ENCODE data around the gene PLCB1.

PLCB1 gene

GRCh38 chr20:8215361-8215781, 83.3 kb downstream of the PLCB1 start:
- no peak for DNase-seq

GRCh38 chr20:8216375-8217200, 84.5 kb downstream of the PLCB1 start:
- DNase-seq, result no peak

- DNase-seq, result no peak
These were observed 86.8 kb downstream of the PLCB1 start for GRCh38 chr20:8218861-8219260.

GRCh38 chr20:8219403-8219802, 87.3 kb downstream of the PLCB1 start:
- DNase-seq, result no peak

- no peak for DNase-seq
These were observed 88.7 kb downstream of the PLCB1 start for GRCh38 chr20:8220716-8221115.

GRCh38 chr20:8221887-8222419, 89.9 kb downstream of the PLCB1 start:
- no peak for DNase-seq

- DNase-seq, result no peak
These were observed 91.2 kb downstream of the PLCB1 start for GRCh38 chr20:8223091-8223870.

GRCh38 chr20:8225658-8226057, 93.6 kb downstream of the PLCB1 start:
- no peak for DNase-seq

- DNase-seq, result no peak
These were observed 94.0 kb downstream of the PLCB1 start for GRCh38 chr20:8226106-8226505.

- no peak for DNase-seq
These were observed 95.2 kb downstream of the PLCB1 start for GRCh38 chr20:8227293-8227692.

GRCh38 chr20:8228315-8228714, 96.2 kb downstream of the PLCB1 start:
- no peak for DNase-seq

- no peak for DNase-seq
These were observed 97.0 kb downstream of the PLCB1 start for GRCh38 chr20:8229090-8229489.

GRCh38 chr20:8231038-8231437, 99.0 kb downstream of the PLCB1 start:
- DNase-seq, result no peak

GRCh38 chr20:8232332-8232731, 100.3 kb downstream of the PLCB1 start:
- no peak for DNase-seq

- DNase-seq, result no peak
These were observed 102.5 kb downstream of the PLCB1 start for GRCh38 chr20:8234580-8234979.

- no peak for DNase-seq
These were observed 110.0 kb downstream of the PLCB1 start for GRCh38 chr20:8242066-8242465.

- no peak for DNase-seq
These were observed 111.0 kb downstream of the PLCB1 start for GRCh38 chr20:8242827-8243724.

GRCh38 chr20:8244637-8245036, 112.6 kb downstream of the PLCB1 start:
- DNase-seq, result no peak

GRCh38 chr20:8246153-8246552, 114.1 kb downstream of the PLCB1 start:
- no peak for DNase-seq

GRCh38 chr20:8246716-8247115, 114.7 kb downstream of the PLCB1 start:
- no peak for DNase-seq

GRCh38 chr20:8248051-8248450, 116.0 kb downstream of the PLCB1 start:
- no peak for DNase-seq

GRCh38 chr20:8249634-8250033, 117.6 kb downstream of the PLCB1 start:
- DNase-seq, result no peak

Measured in DMS79 (cell line).